H1 (cell line): ENCODE results near the gene NHSL2. TPM values are rescaled to one million over a fixed set of nuclear protein-coding genes. Genes with fewer than 3 reads are reported as not detected.

Experiments used
- CTCF ChIA-PET: fragments of 300-600 bp; sonication (Branson Sonifier 250); formaldehyde crosslinking; loops from one replicate; lab custom pipeline; 2021; ENCODE audit not compliant: partially characterized antibody; lab: Charles Lee
- POLR2A ChIA-PET: fragments of 300-600 bp; sonication (Branson Sonifier 250); formaldehyde crosslinking; loops from one replicate; lab custom pipeline; 2021; ENCODE audit warnings: inconsistent platforms; ENCODE audit not compliant: partially characterized antibody; lab: Charles Lee
- DNase-seq, 2 experiments: peaks; one replicate each; pipeline versions ENCODE4 v3.0.0 to v3.0.0-alpha.2; 2010 to 2022; ENCODE audit warnings: low spot score in 2 of 2, low read depth in 1 of 2, mixed read lengths in 1 of 2
- FAIRE-seq: peaks from 2 replicates; lab custom pipeline; 2011; peaks lifted over from hg19 to GRCh38; lab: Jason Lieb, UNC
- H2AFZ ChIP-seq: 2 replicates; pipeline ENCODE4 v1.8.1; 2012; ENCODE audit warnings: low read length, inconsistent platforms
- H2AK5ac ChIP-seq: 2 replicates; pipeline ENCODE4 v1.6.1; 2013; ENCODE audit warnings: low read depth, low read length
- H2BK120ac ChIP-seq: replicated peaks from 2 replicates; pipeline ENCODE3; 2013; ENCODE audit warnings: low read depth, low read length, inconsistent platforms
- H2BK12ac ChIP-seq: 2 replicates; pipeline ENCODE4 v1.6.1; 2013; ENCODE audit warnings: low read depth, low read length
- H2BK15ac ChIP-seq: 2 replicates; pipeline ENCODE4 v1.6.1; 2013; ENCODE audit warnings: low read length
- H2BK20ac ChIP-seq: 2 replicates; pipeline ENCODE4 v1.6.1; 2013; ENCODE audit warnings: low read length
- H2BK5ac ChIP-seq: 2 replicates; pipeline ENCODE4 v1.6.1; 2013; ENCODE audit warnings: low read depth, low read length
- H3K14ac ChIP-seq: 2 replicates; pipeline ENCODE4 v1.6.1; 2013; ENCODE audit warnings: inconsistent platforms; ENCODE audit not compliant: insufficient read length
- H3K18ac ChIP-seq: 2 replicates; pipeline ENCODE4 v1.6.1; 2013; ENCODE audit warnings: low read length; ENCODE audit errors: extremely low read depth
- H3K23ac ChIP-seq: 2 replicates; pipeline ENCODE4 v1.6.1; 2013; ENCODE audit warnings: inconsistent platforms; ENCODE audit not compliant: insufficient read length
- H3K23me2 ChIP-seq: 2 replicates; pipeline ENCODE4 v1.6.1; 2013; ENCODE audit warnings: low read depth, low read length
- H3K27ac ChIP-seq: 2 replicates; pipeline ENCODE4 v1.6.1; 2011; ENCODE audit warnings: low read depth, low read length, inconsistent platforms
- H3K27me3 ChIP-seq, 4 experiments: replicated peaks in 1 of 4; 1 replicate in 1 of 4; 2 replicates in 3 of 4; pipeline versions ENCODE4 v1.6.1 to v1.8.1; 2011 to 2013; ENCODE audit warnings: low read length in 3 of 4, mild to moderate bottlenecking in 3 of 4, inconsistent platforms in 2 of 4, mixed read lengths in 2 of 4, moderate library complexity in 1 of 4; ENCODE audit not compliant: control insufficient read depth in 3 of 4, insufficient read depth in 3 of 4; ENCODE audit errors: extremely low read depth in 1 of 4
- H3K36me3 ChIP-seq, 4 experiments: 2 replicates each; pipeline versions ENCODE4 v1.6.1 to v1.8.1; 2011 to 2013; ENCODE audit warnings: mild to moderate bottlenecking in 4 of 4, low read length in 3 of 4, moderate library complexity in 2 of 4, control low read depth in 1 of 4, inconsistent platforms in 1 of 4; ENCODE audit not compliant: insufficient read depth in 4 of 4, control insufficient read depth in 2 of 4
- H3K4ac ChIP-seq: replicated peaks from 2 replicates; pipeline ENCODE3; 2013; ENCODE audit warnings: low read length, low read depth, mixed read lengths, inconsistent platforms; ENCODE audit not compliant: insufficient read length
- H3K4me1 ChIP-seq, 4 experiments: replicated peaks in 1 of 4; 1 replicate in 1 of 4; 2 replicates in 3 of 4; pipeline versions ENCODE4 v1.6.1 to v1.8.1; 2011 to 2013; ENCODE audit warnings: low read length in 3 of 4, inconsistent platforms in 2 of 4, mixed read lengths in 1 of 4; ENCODE audit not compliant: insufficient read depth in 4 of 4, control insufficient read depth in 3 of 4
- H3K4me2 ChIP-seq, 2 experiments: 2 replicates each; pipeline versions ENCODE4 v1.6.1 to v1.8.1; 2011 to 2013; ENCODE audit warnings: low read depth in 2 of 2, low read length in 2 of 2, control low read depth in 1 of 2, inconsistent platforms in 1 of 2, mild to moderate bottlenecking in 1 of 2; ENCODE audit not compliant: insufficient read depth in 1 of 2
- H3K4me3 ChIP-seq, 4 experiments: fragments of 200-600, 300-600 bp in 1 of 4; sonication (generic), shearing (Covaris generic), sonication (Bioruptor Twin) in 1 of 4; 2 replicates each; pipeline versions ENCODE4 v1.5.1 to v1.8.1; 2011 to 2016; ENCODE audit warnings: low read length in 4 of 4, low read depth in 3 of 4, control low read depth in 2 of 4, inconsistent platforms in 2 of 4, mild to moderate bottlenecking in 2 of 4, mixed read lengths in 1 of 4, moderate library complexity in 1 of 4; ENCODE audit not compliant: insufficient read depth in 2 of 4; ENCODE audit errors: extremely low read depth in 1 of 4
- H3K56ac ChIP-seq: replicated peaks from 2 replicates; pipeline ENCODE3; 2013; ENCODE audit warnings: low read depth, mild to moderate bottlenecking, mixed read lengths, low read length, inconsistent platforms; ENCODE audit not compliant: insufficient read length
- H3K79me1 ChIP-seq: 2 replicates; pipeline ENCODE4 v1.6.1; 2013; ENCODE audit warnings: low read depth, low read length, control low read depth
- H3K79me2 ChIP-seq, 2 experiments: 2 replicates each; pipeline versions ENCODE4 v1.6.1 to v1.8.1; 2012 to 2013; ENCODE audit warnings: low read length in 2 of 2, mild to moderate bottlenecking in 2 of 2, inconsistent platforms in 1 of 2; ENCODE audit not compliant: insufficient read depth in 2 of 2, control insufficient read depth in 1 of 2
- H3K9ac ChIP-seq, 4 experiments: replicated peaks in 1 of 4; 1 replicate in 1 of 4; 2 replicates in 3 of 4; pipeline versions ENCODE4 v1.6.1 to v1.8.1; 2011 to 2013; ENCODE audit warnings: low read depth in 3 of 4, low read length in 3 of 4, control low read depth in 2 of 4, mild to moderate bottlenecking in 2 of 4, moderate library complexity in 2 of 4, inconsistent platforms in 1 of 4; ENCODE audit errors: extremely low read depth in 1 of 4
- H3K9me3 ChIP-seq, 2 experiments: 2 replicates each; pipeline versions ENCODE4 v1.6.1 to v1.8.1; 2012 to 2013; ENCODE audit warnings: mild to moderate bottlenecking in 2 of 2, moderate library complexity in 2 of 2, control low read depth in 1 of 2, inconsistent platforms in 1 of 2, low read depth in 1 of 2, low read length in 1 of 2, mixed read lengths in 1 of 2; ENCODE audit not compliant: insufficient read depth in 2 of 2
- H4K20me1 ChIP-seq, 2 experiments: replicated peaks in 1 of 2; 2 replicates each; pipeline versions ENCODE3 to v1.8.1; 2011 to 2013; ENCODE audit warnings: inconsistent platforms in 2 of 2, low read length in 2 of 2, mild to moderate bottlenecking in 1 of 2; ENCODE audit not compliant: insufficient read depth in 2 of 2, control insufficient read depth in 1 of 2
- H4K5ac ChIP-seq: 2 replicates; pipeline ENCODE4 v1.6.1; 2013; ENCODE audit warnings: low read length, low read depth, mixed read lengths, inconsistent platforms; ENCODE audit not compliant: insufficient read length
- H4K8ac ChIP-seq: 2 replicates; pipeline ENCODE4 v1.8.0; 2013; ENCODE audit warnings: mild to moderate bottlenecking, moderate library complexity, low read length, inconsistent platforms; ENCODE audit not compliant: insufficient read depth; ENCODE audit errors: extremely low read depth
- H4K91ac ChIP-seq: replicated peaks from 2 replicates; pipeline ENCODE3; 2013; ENCODE audit warnings: low read length, mixed read lengths, inconsistent platforms; ENCODE audit not compliant: insufficient read length
- ATF2 ChIP-seq: IDR thresholded peaks from 2 replicates; pipeline ENCODE4 v1.6.1; 2012; ENCODE audit warnings: low read length, inconsistent platforms
- E2F6 ChIP-seq: IDR thresholded peaks from 2 replicates; pipeline ENCODE4 v1.6.1; 2012; ENCODE audit warnings: inconsistent platforms
- TEAD4 ChIP-seq: IDR thresholded peaks from 2 replicates; pipeline ENCODE4 v1.6.1; 2012; ENCODE audit warnings: low read depth, low read length, inconsistent platforms, mixed read lengths
- USF2 ChIP-seq: IDR thresholded peaks from 2 replicates; pipeline ENCODE4 v1.6.1; 2011; ENCODE audit warnings: low read length, improper control_type of control experiment
- WGBS, 2 experiments: shearing (Covaris generic) in 1 of 2; methylation state at CpG; one replicate each; pipeline versions ENCODE4 v1.1.6 to v1.1.7; 2013 to 2015; ENCODE audit warnings: low lambda C conversion rate in 2 of 2, mixed read lengths in 2 of 2, inconsistent platforms in 1 of 2, low coverage in 1 of 2, missing lambda C conversion rate in 1 of 2; ENCODE audit not compliant: insufficient replicate concordance in 2 of 2, insufficient coverage in 1 of 2, insufficient read length in 1 of 2; ENCODE audit errors: extremely low coverage in 1 of 2, missing lambda C conversion rate in 1 of 2; 5-methylcytosine and 5-hydroxymethylcytosine counted together
- polyA plus RNA-seq, 7 experiments: library from polyadenylated mRNA; depleted of rRNA in 3 of 7; stranded (reverse) in 5 of 7; unstranded in 2 of 7; fragments of >200 nt in 5 of 7; fragments of 200-250 nt in 2 of 7; gene quantifications; 1 replicate in 5 of 7; 2 replicates in 1 of 7; 4 replicates in 1 of 7; pipeline versions ENCODE4 v1.2.1 to v1.2.3, GENCODE V29; 2011 to 2013; ENCODE audit warnings: missing spikeins in 2 of 7, mixed read lengths in 2 of 7
- total RNA-seq: library from RNA; stranded (reverse); fragmentation: NEBNext Ultra II Directional; extraction: Animal tissue kit (Norgen Biotek cat#: 25700); gene quantifications from 2 replicates; pipeline ENCODE4 v1.2.1, GENCODE V29; 2021

NHSL2 gene
- total and polyA plus RNA-seq, 2 of the 8 experiments (the other 6 are each of a cell fraction or from before 2014, with no cell fraction given), result 3.7 to 7.2 TPM

GRCh38 chrX:71992711-71993110 lies 82.1 kb downstream of the NHSL2 start:
- Histone ChIP-seq H4K20me1 (peaks cover 3 to 13% of the 10 kb centered on the region in 2 experiments), H2AK5ac (peak overlapping the region; percentile 90; the same call in 1 of the 2 replicates), H3K27ac (no peak overlapping the region), H3K79me1 (no peaks in the 10 kb centered on the region; the same call in 1 of the 2 replicates), H4K8ac (no peak overlapping the region), H3K4ac (no peak overlapping the region), H3K23me2 (no peaks in the 10 kb centered on the region), H3K9ac (no peak overlapping the region), H3K4me2 (no peak overlapping the region), H3K9me3 (no peaks in the 10 kb centered on the region), H2BK5ac (no peak overlapping the region), H3K14ac (no peak overlapping the region), H2BK120ac (no peak overlapping the region), H3K79me2 (peaks cover 0 to 7% of the 10 kb centered on the region in 2 experiments; a peak in 1 of 4 replicates)
- ChIA-PET CTCF (interaction anchor here (1.0 to 1.1 kb wide), 2 partner anchors 39 to 81 kb away, joined by 3 read pairs; no protein-coding TSS in a partner anchor), POLR2A (interaction anchor here (0.5 kb wide), 1 partner anchor 21 kb away, joined by 3 read pairs; no protein-coding TSS in a partner anchor)
- no peak for FAIRE-seq
- TF ChIP-seq TEAD4, result no peak
- no peak for TF ChIP-seq USF2
- no peak for TF ChIP-seq E2F6
- no peak for TF ChIP-seq ATF2
- TF ChIP-seq, all 59 proteins: peak for 0
- 0 out of 2 replicates have a peak overlapping the region, but pooled peaks have one; percentile 50 for H2BK12ac ChIP-seq
- no peak overlapping the region for H3K4me3 ChIP-seq
- H2AFZ ChIP-seq, result no peak overlapping the region
- no peak overlapping the region for H4K91ac ChIP-seq
- no peak for DNase-seq
- H2BK15ac ChIP-seq, result 0 out of 2 replicates have a peak overlapping the region, but pooled peaks have one; percentile 16
- H3K23ac ChIP-seq, result no peak overlapping the region
- no peak overlapping the region for H3K56ac ChIP-seq
- H4K5ac ChIP-seq, result no peak overlapping the region
- WGBS, 2 experiments, result 87% methylated on average over 8 of the region's 8 CpGs; no CpG with 5 or more reads in 1 of the 2 experiments
- no peaks in the 10 kb centered on the region for H3K27me3 ChIP-seq
- no peak overlapping the region for H3K18ac ChIP-seq
- H3K36me3 ChIP-seq, result no peaks in the 10 kb centered on the region
- peaks cover 4 to 16% (median 13%) of the 10 kb centered on the region in 4 experiments; a peak in 6 of 7 replicates for H3K4me1 ChIP-seq
- H2BK20ac ChIP-seq, result peak overlapping the region; percentile 32; the same call in 1 of the 2 replicates
